ENCODE data around the gene TBCC.

The TBCC gene

GRCh38 chr6:42722497-42722896 is 23.4 kb downstream of the TBCC start, which contains the start of gene PRPH2:
PRPH2 (minus strand) TSS chr6:42722597; CDS start chr6:42722334, 263 bp downstream.
- H3K27ac ChIP-seq: no peak within 1 kb of the TSS
- no peaks in the 10 kb centered on the region for H3K27me3 ChIP-seq (ENCODE audit: control insufficient read depth, insufficient read depth, low read length)
- no peak within 1 kb of the TSS for H3K9ac ChIP-seq
- no peaks in the 10 kb centered on the region for H3K79me2 ChIP-seq
- no peak within 1 kb of the TSS for H3K4me2 ChIP-seq (ENCODE audit: low read length)
- H3K4me3 ChIP-seq (ENCODE audit: low read depth, low read length): no peak within 1 kb of the TSS
- TF ChIP-seq, protein P1, sequence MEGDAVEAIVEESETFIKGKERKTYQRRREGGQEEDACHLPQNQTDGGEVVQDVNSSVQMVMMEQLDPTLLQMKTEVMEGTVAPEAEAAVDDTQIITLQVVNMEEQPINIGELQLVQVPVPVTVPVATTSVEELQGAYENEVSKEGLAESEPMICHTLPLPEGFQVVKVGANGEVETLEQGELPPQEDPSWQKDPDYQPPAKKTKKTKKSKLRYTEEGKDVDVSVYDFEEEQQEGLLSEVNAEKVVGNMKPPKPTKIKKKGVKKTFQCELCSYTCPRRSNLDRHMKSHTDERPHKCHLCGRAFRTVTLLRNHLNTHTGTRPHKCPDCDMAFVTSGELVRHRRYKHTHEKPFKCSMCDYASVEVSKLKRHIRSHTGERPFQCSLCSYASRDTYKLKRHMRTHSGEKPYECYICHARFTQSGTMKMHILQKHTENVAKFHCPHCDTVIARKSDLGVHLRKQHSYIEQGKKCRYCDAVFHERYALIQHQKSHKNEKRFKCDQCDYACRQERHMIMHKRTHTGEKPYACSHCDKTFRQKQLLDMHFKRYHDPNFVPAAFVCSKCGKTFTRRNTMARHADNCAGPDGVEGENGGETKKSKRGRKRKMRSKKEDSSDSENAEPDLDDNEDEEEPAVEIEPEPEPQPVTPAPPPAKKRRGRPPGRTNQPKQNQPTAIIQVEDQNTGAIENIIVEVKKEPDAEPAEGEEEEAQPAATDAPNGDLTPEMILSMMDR (IDR thresholded peaks at IDR 0.05): no peak
- H3K4me1 ChIP-seq: peaks cover 15% of the 10 kb centered on the region
- no peak within 1 kb of the TSS for H2AFZ ChIP-seq
- no peaks in the 10 kb centered on the region for H3K9me3 ChIP-seq (ENCODE audit: control insufficient read depth, low read length)
- no peaks in the 10 kb centered on the region for H3K36me3 ChIP-seq (ENCODE audit: control insufficient read depth, insufficient read depth, low read length)

DNA sequence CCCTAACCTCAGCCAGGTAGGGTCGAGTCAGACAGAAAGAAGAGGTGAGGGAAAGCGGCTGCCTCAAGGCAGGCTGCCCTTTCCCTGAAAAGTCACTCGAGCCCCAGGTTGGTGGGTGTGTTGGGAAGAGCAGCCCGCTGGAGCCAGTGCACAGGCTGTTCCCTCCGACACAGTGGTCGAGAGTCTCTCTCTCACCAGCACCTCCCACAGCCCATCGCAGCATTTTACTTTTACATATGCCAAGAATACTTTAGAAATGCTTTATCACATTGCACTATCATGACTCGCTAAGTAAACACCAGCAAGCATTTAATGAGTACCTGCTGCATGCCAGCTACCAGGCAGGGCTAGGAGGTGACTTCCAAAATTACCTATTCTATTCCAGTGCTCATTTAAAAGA is 25.2 kb downstream of the TBCC start:
- TF ChIP-seq, protein P1 (IDR thresholded peaks at IDR 0.05): no peak
- no peak overlapping the region for H3K4me2 ChIP-seq (ENCODE audit: low read length)
- no peaks in the 10 kb centered on the region for H3K36me3 ChIP-seq (ENCODE audit: control insufficient read depth, insufficient read depth, low read length)
- no peak overlapping the region for H3K4me3 ChIP-seq (ENCODE audit: low read depth, low read length)
- no peak overlapping the region for H3K9ac ChIP-seq
- H3K9me3 ChIP-seq (ENCODE audit: control insufficient read depth, low read length): no peaks in the 10 kb centered on the region
- H3K4me1 ChIP-seq: no peaks in the 10 kb centered on the region
- no peak overlapping the region for H3K27ac ChIP-seq
- H3K27me3 ChIP-seq (ENCODE audit: control insufficient read depth, insufficient read depth, low read length): no peaks in the 10 kb centered on the region
- no peak overlapping the region for H2AFZ ChIP-seq
- H3K79me2 ChIP-seq: no peaks in the 10 kb centered on the region

- H3K4me1 ChIP-seq: no peaks in the 10 kb centered on the region
- no peaks in the 10 kb centered on the region for H3K9me3 ChIP-seq (ENCODE audit: control insufficient read depth, low read length)
- no peak overlapping the region for H3K27ac ChIP-seq
- no peak overlapping the region for H2AFZ ChIP-seq
- no peaks in the 10 kb centered on the region for H3K27me3 ChIP-seq (ENCODE audit: control insufficient read depth, insufficient read depth, low read length)
- no peak overlapping the region for H3K4me3 ChIP-seq (ENCODE audit: low read depth, low read length)
- H3K79me2 ChIP-seq: no peaks in the 10 kb centered on the region
- no peaks in the 10 kb centered on the region for H3K36me3 ChIP-seq (ENCODE audit: control insufficient read depth, insufficient read depth, low read length)
- TF ChIP-seq, protein P1 (IDR thresholded peaks at IDR 0.05): no peak
- no peak overlapping the region for H3K9ac ChIP-seq
- H3K4me2 ChIP-seq (ENCODE audit: low read length): no peak overlapping the region
Measured at GRCh38 chr6:42715871-42716270, 30.0 kb downstream of the TBCC start.

DNA sequence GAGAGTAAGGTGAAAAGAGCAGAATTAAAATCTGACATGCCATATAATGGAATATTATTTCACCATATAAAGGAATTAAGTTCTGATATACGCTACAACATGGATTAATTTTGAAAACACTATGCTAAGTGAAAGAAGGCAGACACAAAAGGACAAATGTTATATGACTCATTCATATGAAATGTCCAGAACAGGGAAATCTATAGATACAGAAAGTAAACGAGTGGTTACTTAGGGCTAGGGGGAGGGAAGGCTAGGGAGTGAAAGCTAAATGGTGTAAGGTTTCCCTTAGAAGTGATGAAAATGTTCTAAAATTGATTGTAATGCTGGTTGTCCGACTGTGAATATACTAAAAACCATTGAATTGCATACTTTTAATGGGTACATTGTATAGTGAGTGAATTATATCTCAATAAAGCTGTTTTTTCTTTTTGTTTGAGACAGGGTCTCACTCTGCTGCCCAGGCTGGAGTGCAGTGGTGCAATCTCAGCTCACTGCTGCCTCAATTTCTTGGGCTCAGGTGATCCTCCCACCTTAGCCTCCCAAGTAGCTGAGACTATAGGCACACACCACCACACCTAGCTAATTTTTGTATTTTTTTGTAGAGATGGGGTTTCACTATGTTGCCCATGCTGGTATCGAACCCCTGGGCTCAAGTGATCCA is 31.7 kb downstream of the TBCC start:
- TF ChIP-seq, protein P1 (IDR thresholded peaks at IDR 0.05): no peak
- H3K9me3 ChIP-seq (ENCODE audit: control insufficient read depth, low read length): no peaks in the 10 kb centered on the region
- H3K4me1 ChIP-seq: no peaks in the 10 kb centered on the region
- H3K27me3 ChIP-seq (ENCODE audit: control insufficient read depth, insufficient read depth, low read length): no peaks in the 10 kb centered on the region
- no peaks in the 10 kb centered on the region for H3K79me2 ChIP-seq
- H3K27ac ChIP-seq: no peak overlapping the region
- no peaks in the 10 kb centered on the region for H3K36me3 ChIP-seq (ENCODE audit: control insufficient read depth, insufficient read depth, low read length)
- H2AFZ ChIP-seq: no peak overlapping the region
- no peak overlapping the region for H3K4me2 ChIP-seq (ENCODE audit: low read length)
- no peak overlapping the region for H3K9ac ChIP-seq
- H3K4me3 ChIP-seq (ENCODE audit: low read depth, low read length): no peak overlapping the region

- Histone ChIP-seq H3K4me3 (ENCODE audit: low read depth, low read length) (no peak overlapping the region), H3K27me3 (ENCODE audit: control insufficient read depth, insufficient read depth, low read length) (no peaks in the 10 kb centered on the region), H3K9ac (no peak overlapping the region), H3K4me2 (ENCODE audit: low read length) (no peak overlapping the region), H3K79me2 (no peaks in the 10 kb centered on the region), H3K9me3 (ENCODE audit: control insufficient read depth, low read length) (no peaks in the 10 kb centered on the region), H2AFZ (no peak overlapping the region), H3K36me3 (ENCODE audit: control insufficient read depth, insufficient read depth, low read length) (no peaks in the 10 kb centered on the region), H3K27ac (no peak overlapping the region), H3K4me1 (no peaks in the 10 kb centered on the region)
- TF ChIP-seq, protein P1 (IDR thresholded peaks at IDR 0.05): no peak
Measured at GRCh38 chr6:42711930-42712329, 34.0 kb downstream of the TBCC start.

All from parathyroid adenoma (tissue), 2 donors.